ENCODE data around the gene SMG5.

The SMG5 gene

DNA sequence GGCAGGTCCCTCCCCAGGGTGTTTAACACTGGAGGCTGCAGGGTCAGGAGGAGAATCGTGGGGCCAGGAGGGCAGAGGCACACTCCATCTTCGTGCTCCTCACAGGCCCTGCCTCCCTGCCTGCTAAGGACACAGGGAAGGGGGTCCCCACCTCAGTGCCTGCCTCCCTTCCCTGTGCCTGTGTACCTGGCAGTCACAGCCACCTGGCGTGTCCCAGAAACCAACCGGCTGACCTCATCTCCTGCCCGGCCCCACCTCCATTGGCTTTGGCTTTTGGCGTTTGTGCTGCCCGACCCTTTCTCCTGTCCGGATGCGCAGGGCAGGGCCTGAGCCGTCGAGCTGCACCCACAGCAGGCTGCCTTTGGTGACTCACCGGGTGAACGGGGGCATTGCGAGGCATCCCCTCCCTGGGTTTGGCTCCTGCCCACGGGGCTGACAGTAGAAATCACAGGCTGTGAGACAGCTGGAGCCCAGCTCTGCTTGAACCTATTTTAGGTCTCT lies 41.3 kb downstream of the SMG5 start:
- H3F3A ChIP-seq (ENCODE audit: low read depth): no peaks in the 10 kb centered on the region
- H3K9me2 ChIP-seq (replicated peaks; ENCODE audit: low read depth, low read length): no peaks in the 10 kb centered on the region
- H3K4me3 ChIP-seq (ENCODE audit: low read length, poor library complexity, severe bottlenecking): no peak overlapping the region
- no peak overlapping the region for H3K9ac ChIP-seq (ENCODE audit: low read depth, low read length, poor library complexity, severe bottlenecking)
- no peak for TF ChIP-seq EZH2phosphoT487 (IDR thresholded peaks at IDR 0.05; ENCODE audit: borderline replicate concordance)
- TF ChIP-seq, protein P1, sequence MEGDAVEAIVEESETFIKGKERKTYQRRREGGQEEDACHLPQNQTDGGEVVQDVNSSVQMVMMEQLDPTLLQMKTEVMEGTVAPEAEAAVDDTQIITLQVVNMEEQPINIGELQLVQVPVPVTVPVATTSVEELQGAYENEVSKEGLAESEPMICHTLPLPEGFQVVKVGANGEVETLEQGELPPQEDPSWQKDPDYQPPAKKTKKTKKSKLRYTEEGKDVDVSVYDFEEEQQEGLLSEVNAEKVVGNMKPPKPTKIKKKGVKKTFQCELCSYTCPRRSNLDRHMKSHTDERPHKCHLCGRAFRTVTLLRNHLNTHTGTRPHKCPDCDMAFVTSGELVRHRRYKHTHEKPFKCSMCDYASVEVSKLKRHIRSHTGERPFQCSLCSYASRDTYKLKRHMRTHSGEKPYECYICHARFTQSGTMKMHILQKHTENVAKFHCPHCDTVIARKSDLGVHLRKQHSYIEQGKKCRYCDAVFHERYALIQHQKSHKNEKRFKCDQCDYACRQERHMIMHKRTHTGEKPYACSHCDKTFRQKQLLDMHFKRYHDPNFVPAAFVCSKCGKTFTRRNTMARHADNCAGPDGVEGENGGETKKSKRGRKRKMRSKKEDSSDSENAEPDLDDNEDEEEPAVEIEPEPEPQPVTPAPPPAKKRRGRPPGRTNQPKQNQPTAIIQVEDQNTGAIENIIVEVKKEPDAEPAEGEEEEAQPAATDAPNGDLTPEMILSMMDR (conservative IDR thresholded peaks at IDR 0.05; ENCODE audit: low read length): no peak
- H4K20me1 ChIP-seq (ENCODE audit: insufficient read depth, low read length, poor library complexity, severe bottlenecking): no peaks in the 10 kb centered on the region
- no peaks in the 10 kb centered on the region for H3K9me3 ChIP-seq (ENCODE audit: insufficient read depth, low read depth, low read length)
- H3K4me2 ChIP-seq (ENCODE audit: low read depth, low read length, poor library complexity, severe bottlenecking): no peak overlapping the region
- H2AFZ ChIP-seq (ENCODE audit: low read length): no peak overlapping the region
- H3K79me2 ChIP-seq (ENCODE audit: insufficient read depth, low read length): no peaks in the 10 kb centered on the region
- H3K36me3 ChIP-seq (ENCODE audit: insufficient read depth, low read length): peaks cover 24% of the 10 kb centered on the region; the same call in 1 of the 2 replicates
- no peaks in the 10 kb centered on the region for H3K27me3 ChIP-seq (ENCODE audit: insufficient read depth, low read length, poor library complexity, severe bottlenecking)
- H3K4me1 ChIP-seq (ENCODE audit: insufficient read depth, low read length, poor library complexity, severe bottlenecking): no peaks in the 10 kb centered on the region

DNA sequence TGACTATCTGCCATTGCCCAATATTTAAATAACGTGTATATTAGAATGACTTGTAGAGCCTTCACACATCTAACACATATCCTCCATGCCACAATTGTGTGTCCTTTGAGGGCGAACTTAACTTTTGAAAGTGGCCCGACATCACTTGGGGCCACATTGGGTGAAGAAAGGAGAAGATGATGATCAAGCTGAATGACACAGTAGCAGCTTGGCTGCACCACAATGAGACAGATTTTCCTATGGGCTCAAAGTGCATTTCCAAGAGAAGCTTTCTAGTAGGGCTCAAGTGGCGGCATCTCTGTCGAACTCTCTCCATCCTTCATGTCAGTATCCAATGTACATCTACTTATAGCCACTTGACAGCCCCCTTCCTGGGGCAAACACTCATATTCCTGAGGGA lies 44.4 kb downstream of the SMG5 start:
- Histone ChIP-seq H3K36me3 (ENCODE audit: insufficient read depth, low read length) (peaks cover 25% of the 10 kb centered on the region; the same call in 1 of the 2 replicates), H3F3A (ENCODE audit: low read depth) (no peaks in the 10 kb centered on the region), H2AFZ (ENCODE audit: low read length) (no peak overlapping the region), H3K79me2 (ENCODE audit: insufficient read depth, low read length) (no peaks in the 10 kb centered on the region), H3K4me1 (ENCODE audit: insufficient read depth, low read length, poor library complexity, severe bottlenecking) (no peaks in the 10 kb centered on the region), H3K4me2 (ENCODE audit: low read depth, low read length, poor library complexity, severe bottlenecking) (no peak overlapping the region), H3K4me3 (ENCODE audit: low read length, poor library complexity, severe bottlenecking) (no peak overlapping the region), H3K27me3 (ENCODE audit: insufficient read depth, low read length, poor library complexity, severe bottlenecking) (no peaks in the 10 kb centered on the region), H3K9ac (ENCODE audit: low read depth, low read length, poor library complexity, severe bottlenecking) (no peak overlapping the region), H3K9me3 (ENCODE audit: insufficient read depth, low read depth, low read length) (no peaks in the 10 kb centered on the region), H3K9me2 (replicated peaks; ENCODE audit: low read depth, low read length) (no peaks in the 10 kb centered on the region), H4K20me1 (ENCODE audit: insufficient read depth, low read length, poor library complexity, severe bottlenecking) (no peaks in the 10 kb centered on the region)
- no peak for TF ChIP-seq EZH2phosphoT487 (IDR thresholded peaks at IDR 0.05; ENCODE audit: borderline replicate concordance)
- TF ChIP-seq, protein P1 (conservative IDR thresholded peaks at IDR 0.05; ENCODE audit: low read length): no peak

GRCh38 chr1:156236164-156236563 lies 46.5 kb downstream of the SMG5 start:
- Histone ChIP-seq H2AFZ (ENCODE audit: low read length) (no peak overlapping the region), H4K20me1 (ENCODE audit: insufficient read depth, low read length, poor library complexity, severe bottlenecking) (no peaks in the 10 kb centered on the region), H3K4me1 (ENCODE audit: insufficient read depth, low read length, poor library complexity, severe bottlenecking) (no peaks in the 10 kb centered on the region), H3K4me2 (ENCODE audit: low read depth, low read length, poor library complexity, severe bottlenecking) (no peak overlapping the region), H3K27me3 (ENCODE audit: insufficient read depth, low read length, poor library complexity, severe bottlenecking) (no peaks in the 10 kb centered on the region), H3K79me2 (ENCODE audit: insufficient read depth, low read length) (no peaks in the 10 kb centered on the region), H3K9ac (ENCODE audit: low read depth, low read length, poor library complexity, severe bottlenecking) (no peak overlapping the region), H3K9me3 (ENCODE audit: insufficient read depth, low read depth, low read length) (no peaks in the 10 kb centered on the region), H3F3A (ENCODE audit: low read depth) (no peaks in the 10 kb centered on the region), H3K9me2 (replicated peaks; ENCODE audit: low read depth, low read length) (no peaks in the 10 kb centered on the region), H3K4me3 (ENCODE audit: low read length, poor library complexity, severe bottlenecking) (no peak overlapping the region), H3K36me3 (ENCODE audit: insufficient read depth, low read length) (peaks cover 25% of the 10 kb centered on the region; the same call in 1 of the 2 replicates)
- TF ChIP-seq, protein P1 (conservative IDR thresholded peaks at IDR 0.05; ENCODE audit: low read length): no peak

Data from Loucy (cell line).